Lung (tissue), 12 donors: ENCODE measurements around the gene XIRP2. TPM values are rescaled to one million over a fixed set of nuclear protein-coding genes. Genes with fewer than 3 reads are reported as not detected.

Experiments
- ATAC-seq: fragments of 200-7000 bp; cut with Tn5 transposase; one replicate; pipeline ENCODE4 v1.9.1; 2020; ENCODE audit warnings: moderate number of reproducible peaks; ENCODE audit not compliant: insufficient read depth, low FRiP score
- DNase-seq, 3 donors: peaks; one replicate each; pipeline ENCODE4 v3.0.0-alpha.2; 2013 to 2017
- H3K27ac ChIP-seq, 2 donors: one replicate each; pipeline ENCODE4 v1.5.1; 2013; ENCODE audit warnings: mild to moderate bottlenecking in 2 of 2, moderate library complexity in 2 of 2, control low read depth in 1 of 2, inconsistent platforms in 1 of 2, low read depth in 1 of 2, low read length in 1 of 2
- H3K27me3 ChIP-seq, 3 donors: one replicate each; pipeline ENCODE4 v1.5.1; 2013; ENCODE audit warnings: low read length in 2 of 3; ENCODE audit not compliant: control insufficient read depth in 3 of 3, insufficient read depth in 3 of 3
- H3K36me3 ChIP-seq, 4 donors: one replicate each; pipeline ENCODE4 v1.5.1; 2013; ENCODE audit warnings: low read length in 4 of 4, mild to moderate bottlenecking in 1 of 4, moderate library complexity in 1 of 4; ENCODE audit not compliant: control insufficient read depth in 4 of 4, insufficient read depth in 4 of 4
- H3K4me1 ChIP-seq, 5 donors: one replicate each; pipeline ENCODE4 v1.5.1; 2013; ENCODE audit warnings: low read length in 5 of 5, mild to moderate bottlenecking in 2 of 5, moderate library complexity in 1 of 5; ENCODE audit not compliant: control insufficient read depth in 5 of 5, insufficient read depth in 5 of 5
- H3K4me3 ChIP-seq: one replicate; pipeline ENCODE4 v1.5.1; 2013; ENCODE audit warnings: mild to moderate bottlenecking, control low read depth, moderate library complexity
- H3K9ac ChIP-seq, 2 donors: one replicate each; pipeline ENCODE4 v1.5.1; 2013; ENCODE audit warnings: low read length in 2 of 2, control low read depth in 1 of 2; ENCODE audit not compliant: insufficient read depth in 1 of 2
- H3K9me3 ChIP-seq, 4 donors: one replicate each; pipeline ENCODE4 v1.5.1; 2013; ENCODE audit warnings: low read length in 3 of 4, mild to moderate bottlenecking in 1 of 4, moderate library complexity in 1 of 4; ENCODE audit not compliant: control insufficient read depth in 4 of 4, insufficient read depth in 3 of 4
- WGBS, 2 donors: extraction: QIAGEN DNeasy Blood & Tissue Kit; methylation state at CpG; one replicate each; pipeline ENCODE4 v1.1.7; 2013; 5-methylcytosine and 5-hydroxymethylcytosine counted together
- polyA plus RNA-seq, 2 donors: library from polyadenylated mRNA; stranded (reverse); fragments of 200-250 nt; gene quantifications; one replicate each; pipeline ENCODE4 v1.2.1, GENCODE V29; 2013
- total RNA-seq, 2 donors: library from RNA; depleted of rRNA in 1 of 2; stranded (reverse); fragments of >200 nt in 1 of 2; gene quantifications; one replicate each; pipeline ENCODE4 v1.2.1, GENCODE V29; 2014 to 2021
- TF ChIP-seq, protein P1 (sequence below): IDR thresholded peaks from 2 replicates; pipeline ENCODE4 v1.5.1; 2012; ENCODE audit warnings: mild to moderate bottlenecking; ENCODE audit errors: control extremely low read depth, extremely low read depth
- donor health status: control.
- donor health status: control.
- donor health status: Bipolar disorder and iron deficiency.
- donor health status: healthy.
- donor health status: DM: yes; HTN: yes; CAD: no.

XIRP2 gene
- total and polyA plus RNA-seq, 4 donors, result 0.11 to 0.46 (median 0.14) TPM; not detected in 1

DNA sequence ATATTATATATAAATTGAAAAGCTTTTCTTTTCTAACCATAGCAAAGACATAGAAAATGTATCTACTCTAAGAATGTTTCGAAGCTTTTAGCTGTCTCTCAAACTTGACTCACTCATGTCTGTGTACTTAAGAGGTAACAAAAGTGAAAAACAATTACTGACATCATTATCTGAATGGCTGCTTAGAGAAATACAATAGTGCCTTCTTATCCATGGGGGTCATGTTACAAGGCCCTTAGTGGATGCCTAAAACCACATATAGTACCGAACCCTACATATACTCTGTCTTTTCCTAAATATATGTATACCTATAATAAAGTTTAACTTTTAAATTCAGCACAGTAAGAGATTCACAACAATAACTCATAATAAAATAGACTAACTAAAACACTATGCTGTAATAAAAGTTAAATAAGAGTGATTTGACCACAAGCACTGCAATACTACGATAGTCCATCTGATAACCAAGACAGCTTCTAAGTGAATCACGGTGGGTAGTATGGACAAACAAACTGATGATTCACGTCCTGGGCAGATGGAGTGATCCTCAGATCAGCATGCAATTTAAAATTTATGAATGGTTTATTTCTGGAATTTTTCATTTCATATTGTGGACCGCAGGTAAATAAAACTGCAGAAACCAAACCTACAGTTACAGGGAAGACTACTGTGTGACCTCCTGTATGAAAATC lies 246.2 kb downstream of the XIRP2 start:
- ATAC-seq, result no peak
- Histone ChIP-seq H3K27me3 (no peaks in the 10 kb centered on the region), H3K4me1 (peaks cover 0 to 30% (median 4%) of the 10 kb centered on the region in 5 donors), H3K36me3 (no peaks in the 10 kb centered on the region), H3K9ac (peak overlapping the region in 1 of 2 donors; percentile 2), H3K9me3 (no peaks in the 10 kb centered on the region), H3K4me3 (no peak overlapping the region), H3K27ac (no peak overlapping the region)
- DNase-seq, result no peak
- TF ChIP-seq, protein P1, sequence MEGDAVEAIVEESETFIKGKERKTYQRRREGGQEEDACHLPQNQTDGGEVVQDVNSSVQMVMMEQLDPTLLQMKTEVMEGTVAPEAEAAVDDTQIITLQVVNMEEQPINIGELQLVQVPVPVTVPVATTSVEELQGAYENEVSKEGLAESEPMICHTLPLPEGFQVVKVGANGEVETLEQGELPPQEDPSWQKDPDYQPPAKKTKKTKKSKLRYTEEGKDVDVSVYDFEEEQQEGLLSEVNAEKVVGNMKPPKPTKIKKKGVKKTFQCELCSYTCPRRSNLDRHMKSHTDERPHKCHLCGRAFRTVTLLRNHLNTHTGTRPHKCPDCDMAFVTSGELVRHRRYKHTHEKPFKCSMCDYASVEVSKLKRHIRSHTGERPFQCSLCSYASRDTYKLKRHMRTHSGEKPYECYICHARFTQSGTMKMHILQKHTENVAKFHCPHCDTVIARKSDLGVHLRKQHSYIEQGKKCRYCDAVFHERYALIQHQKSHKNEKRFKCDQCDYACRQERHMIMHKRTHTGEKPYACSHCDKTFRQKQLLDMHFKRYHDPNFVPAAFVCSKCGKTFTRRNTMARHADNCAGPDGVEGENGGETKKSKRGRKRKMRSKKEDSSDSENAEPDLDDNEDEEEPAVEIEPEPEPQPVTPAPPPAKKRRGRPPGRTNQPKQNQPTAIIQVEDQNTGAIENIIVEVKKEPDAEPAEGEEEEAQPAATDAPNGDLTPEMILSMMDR, result no peak
- WGBS, 2 donors, result 73 to 74% methylated on average over 6 of the region's 6 CpGs

DNA sequence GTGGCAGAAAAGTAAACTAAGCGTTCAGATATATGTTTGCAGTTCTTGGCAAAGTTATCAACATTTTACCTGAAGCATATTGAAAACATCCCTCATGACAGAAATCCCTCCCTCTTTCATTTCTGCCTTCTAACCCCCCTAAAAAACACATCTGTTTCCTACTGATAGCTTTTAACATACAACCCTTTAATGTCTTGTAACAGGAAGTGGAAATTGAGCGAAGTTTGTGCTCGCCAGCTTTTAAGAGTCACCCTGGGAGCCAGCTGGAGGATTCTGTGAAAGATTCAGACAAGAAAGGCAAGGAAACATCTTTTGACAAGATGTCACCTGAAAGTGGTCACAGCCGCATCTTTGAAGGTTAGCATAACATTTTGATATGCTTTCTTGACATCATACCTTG lies 247.4 kb downstream of the XIRP2 start:
- Histone ChIP-seq H3K27me3 (no peaks in the 10 kb centered on the region), H3K27ac (no peak overlapping the region), H3K36me3 (no peaks in the 10 kb centered on the region), H3K9me3 (no peaks in the 10 kb centered on the region), H3K4me1 (peaks cover 0 to 30% (median 4%) of the 10 kb centered on the region in 5 donors), H3K4me3 (no peak overlapping the region), H3K9ac (no peak overlapping the region)
- ATAC-seq (no peak), DNase-seq (peak in 1 of 3 donors; percentile 52)
- 19 to 20% methylated on average over 4 of the region's 4 CpGs for WGBS, 2 donors
- TF ChIP-seq, protein P1, result no peak

DNA sequence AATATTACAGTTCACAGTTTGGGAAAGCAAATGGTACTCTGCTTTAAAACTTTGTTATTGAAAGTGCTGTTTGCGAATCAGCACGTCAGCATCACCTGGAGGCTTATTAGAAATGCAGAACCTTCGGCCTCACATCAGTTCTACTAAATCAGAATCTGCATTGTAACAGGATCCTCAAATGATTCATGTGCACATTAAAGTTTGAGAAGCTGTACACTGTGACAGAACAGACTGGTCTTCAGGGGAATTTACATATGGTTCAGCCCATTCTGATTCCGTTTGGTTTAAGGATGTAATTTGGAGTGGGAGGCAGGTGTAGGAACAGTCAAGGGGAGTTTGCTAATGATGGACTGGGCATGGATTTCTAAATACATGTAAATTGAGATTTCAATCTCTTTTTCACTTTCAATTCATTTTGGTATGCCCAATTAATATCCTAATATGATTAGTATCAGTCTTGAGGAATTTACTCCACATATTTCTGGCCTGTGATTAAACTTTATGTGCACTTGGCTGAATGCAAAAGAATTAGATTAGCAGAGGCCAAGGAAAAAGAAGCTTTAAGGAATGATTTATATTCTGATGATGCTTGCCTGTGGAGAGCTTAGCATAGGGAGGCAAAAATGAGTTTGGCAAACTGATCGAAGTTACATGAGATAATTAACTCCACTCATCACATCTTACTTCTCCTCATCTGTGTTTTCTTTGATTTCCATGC lies 248.8 kb downstream of the XIRP2 start:
- WGBS, 2 donors, result 70 to 73% methylated on average over 5 of the region's 5 CpGs
- ATAC-seq (no peak), DNase-seq (peak in 1 of 3 donors; percentile 22)
- H3K9ac ChIP-seq, result no peak overlapping the region
- H3K36me3 ChIP-seq, result no peaks in the 10 kb centered on the region
- H3K4me3 ChIP-seq, result no peak overlapping the region
- peaks cover 0 to 30% (median 4%) of the 10 kb centered on the region in 5 donors for H3K4me1 ChIP-seq
- H3K27ac ChIP-seq, result no peak overlapping the region
- H3K9me3 ChIP-seq, result no peaks in the 10 kb centered on the region
- H3K27me3 ChIP-seq, result no peaks in the 10 kb centered on the region
- TF ChIP-seq, protein P1, result no peak
